ENCODE data around the gene KLHL40.

The KLHL40 gene

GRCh38 chr3:42690766-42691680 lies 5.7 kb downstream of the KLHL40 start:
- DNase-seq (ENCODE audit: low spot score), result peak; percentile 60

GRCh38 chr3:42691816-42692666 lies 6.7 kb downstream of the KLHL40 start:
- no peak for DNase-seq (ENCODE audit: low spot score)

- no peak for DNase-seq (ENCODE audit: low spot score)
Observed at GRCh38 chr3:42692667-42693529, 7.6 kb downstream of the KLHL40 start.

- DNase-seq (ENCODE audit: low spot score), result no peak
Observed at GRCh38 chr3:42693530-42693930, 8.2 kb downstream of the KLHL40 start.

- no peak for DNase-seq (ENCODE audit: low spot score)
Observed at GRCh38 chr3:42694366-42694765, 9.0 kb downstream of the KLHL40 start.

GRCh38 chr3:42696356-42697288 lies 11.3 kb downstream of the KLHL40 start:
- no peak for DNase-seq (ENCODE audit: low spot score)

- no peak for DNase-seq (ENCODE audit: low spot score)
Observed at GRCh38 chr3:42697289-42698051, 12.1 kb downstream of the KLHL40 start.

GRCh38 chr3:42698216-42698910 lies 13.0 kb downstream of the KLHL40 start:
- no peak for DNase-seq (ENCODE audit: low spot score)

GRCh38 chr3:42698911-42699230 lies 13.5 kb downstream of the KLHL40 start:
- DNase-seq (ENCODE audit: low spot score), result no peak

GRCh38 chr3:42699511-42699971 lies 14.2 kb downstream of the KLHL40 start:
- no peak for DNase-seq (ENCODE audit: low spot score)

GRCh38 chr3:42700366-42701288 lies 15.3 kb downstream of the KLHL40 start:
- no peak for DNase-seq (ENCODE audit: low spot score)

GRCh38 chr3:42701371-42702065 lies 16.2 kb downstream of the KLHL40 start:
- peak; percentile 95 for DNase-seq (ENCODE audit: low spot score)

GRCh38 chr3:42702066-42702951 lies 17.0 kb downstream of the KLHL40 start, which contains the start of gene HHATL:
HHATL (minus strand) TSS chr3:42702798; CDS start chr3:42700826, 1,972 bp downstream.
- peak; percentile 83 for DNase-seq (ENCODE audit: low spot score)

GRCh38 chr3:42702982-42703694 lies 17.8 kb downstream of the KLHL40 start:
- no peak for DNase-seq (ENCODE audit: low spot score)

GRCh38 chr3:42703695-42704025 lies 18.3 kb downstream of the KLHL40 start:
- DNase-seq (ENCODE audit: low spot score), result no peak
